LNCAP (cell line): ENCODE measurements around the gene SH3GL3.
A peak's percentile ranks its signal among the peaks of the same experiment; 100 is the strongest.

Experiments
- CTCF ChIP-seq: fragments of 450-650 bp; IDR thresholded peaks from 2 replicates; pipeline ENCODE4 v1.5.1; 2017; ENCODE audit warnings: mild to moderate bottlenecking

The SH3GL3 gene

DNA sequence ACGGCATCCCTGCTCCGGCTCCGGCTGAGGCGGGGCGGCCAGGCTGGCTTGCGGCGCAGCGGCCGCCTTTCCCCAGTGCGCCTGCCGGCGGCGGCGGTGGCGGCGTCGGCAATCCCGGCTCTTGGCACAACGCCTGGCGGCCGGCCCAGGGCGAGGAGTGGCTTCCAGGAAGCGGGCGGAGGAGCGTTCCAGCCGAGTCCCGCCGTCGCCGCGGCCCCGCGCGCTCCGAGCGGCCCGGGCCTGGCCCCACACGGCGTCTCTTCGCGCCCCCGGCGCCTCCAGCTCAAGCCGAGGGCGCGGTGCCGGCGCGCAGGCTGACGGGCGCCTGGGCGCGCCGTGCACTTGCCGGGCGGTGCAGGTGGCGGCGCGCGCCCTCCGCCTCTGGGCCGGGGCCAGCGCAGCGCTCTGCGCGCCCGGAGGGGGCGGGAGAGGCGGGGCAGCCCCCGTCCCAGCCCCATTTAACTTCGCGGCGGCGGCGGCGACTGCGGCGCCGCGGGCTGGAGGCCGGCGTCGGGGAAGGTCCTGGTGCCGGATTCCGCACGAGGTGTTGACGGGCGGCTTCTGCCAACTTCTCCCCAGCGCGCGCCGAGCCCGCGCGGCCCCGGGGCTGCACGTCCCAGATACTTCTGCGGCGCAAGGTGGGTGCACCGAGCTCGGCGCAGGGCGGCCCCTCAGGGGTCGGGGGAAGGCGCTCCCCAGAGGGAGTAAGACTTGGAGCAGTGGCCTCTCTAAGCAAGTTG is 206.7 kb downstream of the SH3GL3 start, which contains the start of gene ADAMTSL3:
TSS of gene ADAMTSL3 (plus strand) at position 485 of the 740 bp plus-strand sequence. CDS start 1,639 bp downstream, outside the sequence.
- TF ChIP-seq CTCF, result no peak

DNA sequence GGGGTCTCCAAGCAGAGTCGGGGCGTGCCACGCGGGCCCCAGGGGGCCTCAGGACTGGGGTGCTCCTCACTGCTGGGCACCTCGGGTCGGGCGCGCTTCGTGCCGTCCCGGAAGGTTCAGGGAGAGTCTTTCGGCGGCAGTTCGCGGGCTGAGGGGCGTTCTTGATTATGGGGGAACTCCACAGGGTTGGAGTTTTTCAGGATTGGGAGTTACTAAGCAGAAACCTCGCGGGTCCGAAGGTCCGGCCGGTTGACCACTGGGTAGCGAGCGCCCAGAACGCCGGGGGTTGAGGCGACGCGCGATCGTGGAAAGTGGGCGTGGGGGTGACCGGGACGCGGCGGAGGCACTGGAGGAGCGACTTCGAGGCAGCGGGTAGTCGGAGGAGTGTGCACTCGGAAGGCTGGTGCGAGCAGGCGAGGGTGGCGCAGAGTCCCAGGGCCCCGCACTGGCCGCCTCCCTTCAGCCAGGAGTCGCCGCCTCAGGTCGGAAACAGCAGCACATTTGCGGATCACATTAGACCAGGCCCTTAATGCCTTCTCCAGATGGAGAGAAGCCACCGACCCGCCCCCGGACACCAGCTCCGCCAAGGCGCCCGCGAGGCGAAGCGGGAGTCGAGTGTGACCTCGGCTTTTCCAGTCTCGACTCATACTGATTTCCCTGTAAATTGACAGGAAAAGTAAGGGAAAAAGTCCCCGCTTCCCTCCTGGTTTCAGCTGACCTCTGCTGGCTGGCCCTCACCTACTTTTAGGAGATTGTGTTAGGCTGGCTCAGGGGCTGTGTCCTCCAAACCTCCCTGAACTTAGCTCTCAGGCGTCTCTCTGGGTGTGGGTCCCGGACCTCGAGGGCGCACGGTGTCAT is 207.5 kb downstream of the SH3GL3 start:
- no peak for TF ChIP-seq CTCF

GRCh38 chr15:83655237-83655616 is 208.1 kb downstream of the SH3GL3 start:
- TF ChIP-seq CTCF, result no peak

DNA sequence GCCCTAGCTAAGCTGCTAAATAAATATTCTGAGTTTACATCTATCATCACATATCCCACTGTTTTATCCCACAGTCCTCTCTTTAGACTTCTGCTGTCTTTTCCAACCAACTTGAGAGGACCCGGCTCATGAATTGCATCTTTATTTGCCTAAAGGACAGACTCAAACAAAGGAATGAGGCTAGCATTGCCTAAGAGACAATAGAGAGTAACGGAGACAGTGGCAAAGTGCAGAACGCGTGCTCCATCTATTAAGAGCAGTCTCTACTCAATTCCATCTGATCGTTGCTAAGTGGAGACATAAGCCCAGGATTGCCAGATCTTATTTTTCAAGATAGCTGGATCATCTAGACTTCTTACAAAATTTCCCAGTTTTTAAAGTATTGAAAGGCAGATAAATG is 209.1 kb downstream of the SH3GL3 start:
- no peak for TF ChIP-seq CTCF

DNA sequence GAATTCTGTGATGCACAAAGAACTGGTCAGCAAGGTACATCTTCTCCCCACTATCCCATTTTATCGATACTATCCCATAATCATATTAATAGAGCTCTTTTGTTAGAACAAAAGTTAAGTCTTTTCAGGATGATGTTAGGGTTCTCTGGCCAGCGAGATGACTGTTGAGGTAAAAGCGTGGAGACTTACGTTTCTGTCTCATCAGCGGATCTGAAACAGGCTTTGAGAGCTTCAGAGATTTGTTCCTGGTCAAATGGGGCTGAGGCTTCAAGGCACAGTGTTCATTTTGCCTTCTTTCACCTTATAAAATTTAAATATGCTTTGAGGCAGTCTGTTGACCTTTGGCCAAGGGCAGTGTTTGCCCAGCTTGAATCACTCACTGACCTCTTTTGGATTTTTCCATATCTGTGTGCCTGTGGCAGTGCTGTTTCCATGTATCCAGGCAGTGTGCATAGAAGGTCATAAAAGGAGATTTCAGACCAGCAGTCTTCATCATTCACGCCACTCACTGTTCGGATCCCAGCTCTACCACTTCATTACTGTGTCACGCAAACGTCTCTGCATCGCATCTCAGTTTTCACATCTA is 209.9 kb downstream of the SH3GL3 start:
- TF ChIP-seq CTCF, result no peak

DNA sequence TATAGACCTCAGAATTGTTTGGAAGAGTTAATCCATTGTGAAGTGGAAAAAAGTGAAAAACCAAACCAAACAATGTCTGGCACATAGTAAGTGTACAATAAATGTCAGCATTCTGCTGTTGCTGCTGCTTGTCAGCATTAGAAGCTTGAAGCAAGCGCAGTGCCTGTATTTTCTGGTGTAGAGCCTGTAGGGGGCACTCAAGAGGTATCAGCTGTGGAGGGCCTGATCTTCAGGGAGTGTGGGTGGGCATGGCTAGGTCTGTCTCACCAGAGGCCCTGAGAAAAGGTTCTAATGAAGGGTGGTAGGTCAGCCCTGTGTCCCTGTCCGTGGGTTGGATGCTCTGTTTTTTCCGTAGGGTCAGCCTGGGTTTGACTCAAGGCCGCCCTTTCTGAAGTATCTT is 210.4 kb downstream of the SH3GL3 start:
- TF ChIP-seq CTCF, result peak; percentile 42; the same call in 1 of the 2 replicates
